ENCODE data around the gene IZUMO1.

The IZUMO1 gene

DNA sequence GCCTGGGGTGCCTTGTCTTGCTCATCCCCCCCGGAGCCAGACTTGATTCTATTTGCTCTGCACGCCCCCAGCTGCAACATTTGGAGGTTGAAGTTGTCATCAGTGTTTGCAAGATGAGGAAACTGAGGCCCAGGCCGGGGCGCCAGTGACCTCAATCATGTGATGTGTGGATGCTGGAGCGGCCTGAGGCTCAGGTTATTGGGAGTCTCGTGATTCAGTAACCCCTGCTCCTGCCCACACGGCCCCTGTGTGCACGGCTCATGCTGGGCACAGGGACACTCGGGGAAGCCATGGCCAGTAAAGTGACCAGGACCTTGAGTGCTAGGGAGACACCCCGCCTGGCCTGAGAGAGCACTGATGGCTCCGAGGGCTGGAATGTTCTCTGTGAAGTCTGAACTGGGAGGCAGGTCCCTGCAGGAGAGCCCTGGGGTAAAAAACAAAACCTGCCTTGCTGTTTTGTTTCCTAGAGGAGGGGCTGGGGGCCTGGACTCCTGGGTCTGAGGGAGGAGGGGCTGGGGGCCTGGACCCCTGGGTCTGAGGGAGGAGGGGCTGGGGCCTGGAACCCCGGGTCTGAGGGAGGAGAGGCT lies 10.5 kb upstream of the IZUMO1 start:
- no peak for DNase-seq (ENCODE audit: low read depth in 3 of 3)

GRCh38 chr19:48756686-48757085 lies 10.0 kb upstream of the IZUMO1 start:
- no peak for DNase-seq (ENCODE audit: low read depth in 3 of 3)

DNA sequence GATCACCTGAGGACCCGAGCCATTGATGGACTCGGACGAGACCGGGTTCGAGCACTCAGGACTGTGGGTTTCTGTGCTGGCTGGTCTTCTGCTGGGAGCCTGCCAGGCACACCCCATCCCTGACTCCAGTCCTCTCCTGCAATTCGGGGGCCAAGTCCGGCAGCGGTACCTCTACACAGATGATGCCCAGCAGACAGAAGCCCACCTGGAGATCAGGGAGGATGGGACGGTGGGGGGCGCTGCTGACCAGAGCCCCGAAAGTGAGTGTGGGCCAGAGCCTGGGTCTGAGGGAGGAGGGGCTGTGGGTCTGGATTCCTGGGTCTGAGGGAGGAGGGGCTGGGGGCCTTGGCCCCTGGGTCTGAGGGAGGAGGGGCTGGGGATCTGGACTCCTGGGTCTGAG lies 9.5 kb upstream of the IZUMO1 start:
- DNase-seq (ENCODE audit: low read depth in 3 of 3): no peak

DNA sequence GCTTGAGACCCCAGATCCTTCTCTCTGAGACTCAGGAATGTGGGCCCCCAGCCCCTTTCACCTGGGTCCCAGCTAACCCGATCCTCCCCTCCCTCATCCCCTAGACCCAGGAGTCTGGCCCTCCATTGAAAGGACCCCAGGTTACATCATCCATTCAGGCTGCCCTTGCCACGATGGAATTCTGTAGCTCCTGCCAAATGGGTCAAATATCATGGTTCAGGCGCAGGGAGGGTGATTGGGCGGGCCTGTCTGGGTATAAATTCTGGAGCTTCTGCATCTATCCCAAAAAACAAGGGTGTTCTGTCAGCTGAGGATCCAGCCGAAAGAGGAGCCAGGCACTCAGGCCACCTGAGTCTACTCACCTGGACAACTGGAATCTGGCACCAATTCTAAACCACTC lies 9.1 kb upstream of the IZUMO1 start:
- no peak for DNase-seq (ENCODE audit: low read depth in 3 of 3)

DNA sequence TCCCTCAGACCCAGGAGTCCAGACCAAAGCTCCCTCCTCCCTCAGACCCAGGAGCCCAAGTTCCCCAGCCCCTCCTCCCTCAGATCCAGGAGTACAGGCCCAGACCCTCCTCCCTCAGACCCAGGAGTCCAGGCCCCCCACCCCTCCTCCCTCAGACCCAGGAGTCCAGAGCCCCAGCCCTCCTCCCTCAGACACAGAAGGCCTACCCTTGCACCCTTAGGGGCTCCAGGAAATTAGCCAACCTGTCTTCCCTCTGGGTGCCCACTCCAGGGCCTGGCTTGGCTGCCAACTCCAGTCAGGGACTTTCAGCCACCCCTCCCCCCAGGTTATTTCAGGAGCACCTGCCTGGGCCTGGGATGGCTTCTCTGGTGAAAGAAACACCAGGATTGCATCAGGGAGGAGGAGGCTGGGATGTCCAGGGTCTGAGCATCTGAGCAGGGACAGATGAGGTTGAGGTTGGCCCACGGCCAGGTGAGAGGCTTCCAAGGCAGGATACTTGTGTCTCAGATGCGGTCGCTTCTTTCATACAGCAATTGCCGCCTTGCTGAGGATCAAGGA lies 8.5 kb upstream of the IZUMO1 start, which contains the start of gene FGF21:
Gene FGF21 (plus strand): TSS at position 441 of the 558 bp plus-strand sequence. CDS start 713 bp downstream, outside the sequence.
- DNase-seq (ENCODE audit: low read depth in 3 of 3): no peak

DNA sequence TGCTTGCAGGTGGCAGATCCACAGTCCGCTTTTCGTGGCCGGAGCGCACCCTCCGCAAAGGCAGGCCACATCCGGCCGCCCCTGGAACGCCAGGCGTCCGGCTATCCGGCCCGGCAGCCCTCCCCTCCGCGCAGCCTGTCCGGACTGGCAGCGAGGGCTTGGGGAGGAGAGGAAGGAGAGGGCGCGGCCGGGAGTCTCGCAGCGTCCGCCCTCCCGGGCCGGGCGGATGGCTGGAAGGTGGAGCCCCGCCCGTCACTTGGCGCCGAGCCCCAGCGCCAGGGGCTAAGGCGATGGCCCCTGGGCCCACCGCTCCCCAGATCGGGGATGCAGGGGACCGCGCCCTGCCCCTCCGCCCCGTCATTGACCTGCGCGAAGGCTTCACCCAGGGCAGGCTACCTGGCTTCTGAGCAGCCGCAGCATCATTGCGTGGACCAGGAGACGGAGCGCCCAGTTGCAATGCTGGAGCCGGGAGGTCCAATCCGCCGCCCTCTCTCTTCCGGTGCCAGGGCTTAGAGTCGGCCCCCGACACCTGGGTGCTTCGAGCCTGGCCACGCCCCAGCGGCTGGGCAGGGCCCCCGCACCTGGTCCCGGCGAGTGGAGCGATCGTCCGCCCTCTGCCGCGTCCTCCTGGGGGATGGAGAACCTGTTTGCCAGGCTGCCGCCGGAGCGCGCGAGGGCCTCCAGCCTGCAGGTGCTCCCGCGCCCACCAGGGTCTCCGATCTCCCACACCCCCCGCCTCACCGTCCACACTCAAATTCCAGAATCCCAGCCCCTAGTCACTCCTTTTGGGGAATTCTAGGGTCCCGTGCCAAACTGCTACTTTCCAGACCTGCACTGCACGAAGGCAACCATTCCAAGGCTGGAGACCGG lies 6.0 kb upstream of the IZUMO1 start, which contains the start of gene FUT1:
Gene FUT1 (minus strand): TSS at position 146 of the 870 bp plus-strand sequence. CDS start 1,360 bp downstream, outside the sequence.
- DNase-seq (ENCODE audit: low read depth in 3 of 3): no peak

GRCh38 chr19:48751845-48752495 lies 5.3 kb upstream of the IZUMO1 start:
- no peak for DNase-seq (ENCODE audit: low read depth in 3 of 3)

- DNase-seq (ENCODE audit: low read depth in 3 of 3): no peak
Observed at GRCh38 chr19:48750771-48751504, 4.2 kb upstream of the IZUMO1 start.

- DNase-seq (ENCODE audit: low read depth in 3 of 3): no peak
Observed at GRCh38 chr19:48750351-48750750, 3.6 kb upstream of the IZUMO1 start.

GRCh38 chr19:48749571-48750198 lies 3.0 kb upstream of the IZUMO1 start:
- DNase-seq (ENCODE audit: low read depth in 3 of 3): no peak

DNA sequence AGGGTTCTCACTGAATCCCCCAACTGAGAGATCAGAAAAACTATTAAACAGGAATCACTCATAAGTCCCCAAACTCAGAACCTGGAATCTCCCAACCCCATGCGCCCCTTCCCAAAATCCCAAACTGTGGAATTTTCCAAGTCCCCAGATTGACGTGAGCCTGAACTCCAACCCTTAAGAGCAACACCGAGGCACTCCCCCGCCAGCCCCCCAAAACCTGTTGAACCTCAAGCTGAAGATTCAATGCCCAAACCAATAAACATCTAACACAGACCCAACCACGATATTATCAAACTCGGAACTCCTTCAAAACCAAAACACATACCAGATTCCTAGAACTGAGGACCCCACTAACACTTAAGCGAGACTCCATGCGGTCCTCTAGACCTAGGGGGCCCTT lies 599 bp downstream of the IZUMO1 start:
- no peak for DNase-seq (ENCODE audit: low read depth in 3 of 3)

DNA sequence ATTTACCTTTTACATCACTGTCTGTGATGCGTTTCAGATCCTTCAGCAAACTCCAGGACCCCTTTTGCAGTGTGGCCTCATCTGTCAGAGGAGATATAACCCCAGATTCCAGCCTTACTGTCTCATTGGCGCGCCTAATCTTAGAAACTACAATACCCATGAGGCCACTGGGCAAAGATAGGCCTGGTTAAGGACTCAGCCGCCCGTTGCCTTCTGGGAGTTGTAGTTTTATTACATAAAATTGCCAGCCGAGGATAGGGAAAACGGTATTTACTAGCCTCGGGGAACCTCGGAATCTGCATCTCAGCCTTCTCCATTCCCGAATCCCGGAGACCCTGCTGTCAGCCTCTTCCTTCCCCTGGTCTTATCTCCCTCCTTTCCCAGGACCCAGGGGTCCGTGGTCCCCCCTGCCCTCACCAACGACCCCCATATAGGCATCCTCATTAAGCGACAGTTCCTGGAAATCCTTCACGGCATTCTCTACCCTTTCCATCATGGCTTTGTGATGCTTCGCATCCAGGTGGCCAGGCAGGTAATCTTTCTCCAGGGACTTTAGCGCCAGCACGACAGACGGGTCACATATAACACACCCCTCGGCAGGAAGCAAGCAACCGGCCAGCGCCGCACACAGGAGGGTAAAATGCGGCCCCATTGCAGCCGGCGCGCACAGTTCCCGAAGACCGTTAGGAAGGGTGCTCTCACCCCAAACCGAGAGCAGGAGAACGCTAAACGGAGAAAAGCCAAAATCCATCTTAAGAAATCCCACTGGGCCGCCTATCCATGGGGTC lies 1.3 kb downstream of the IZUMO1 start:
- no peak for DNase-seq (ENCODE audit: low read depth in 3 of 3)

DNA sequence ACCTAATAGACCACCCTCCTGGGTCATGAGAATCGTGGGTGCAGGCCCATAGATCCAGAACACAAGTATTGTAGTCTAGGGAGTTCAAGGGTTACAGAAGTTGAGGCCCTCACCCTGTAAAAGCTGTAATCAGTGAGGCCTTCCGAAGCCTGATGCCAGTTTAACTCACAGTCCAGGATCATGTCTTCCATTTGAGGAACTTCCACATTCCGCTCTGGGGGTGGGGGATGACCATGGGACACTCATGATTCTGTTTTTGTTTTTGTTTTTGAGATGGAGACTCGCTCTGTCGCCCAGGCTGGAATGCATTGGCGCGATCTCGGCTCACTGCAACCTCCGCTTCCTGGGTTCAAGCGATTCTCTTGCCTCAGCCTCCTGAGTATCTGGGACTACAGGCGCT lies 4.6 kb downstream of the IZUMO1 start:
- DNase-seq (ENCODE audit: low read depth in 3 of 3): no peak

DNA sequence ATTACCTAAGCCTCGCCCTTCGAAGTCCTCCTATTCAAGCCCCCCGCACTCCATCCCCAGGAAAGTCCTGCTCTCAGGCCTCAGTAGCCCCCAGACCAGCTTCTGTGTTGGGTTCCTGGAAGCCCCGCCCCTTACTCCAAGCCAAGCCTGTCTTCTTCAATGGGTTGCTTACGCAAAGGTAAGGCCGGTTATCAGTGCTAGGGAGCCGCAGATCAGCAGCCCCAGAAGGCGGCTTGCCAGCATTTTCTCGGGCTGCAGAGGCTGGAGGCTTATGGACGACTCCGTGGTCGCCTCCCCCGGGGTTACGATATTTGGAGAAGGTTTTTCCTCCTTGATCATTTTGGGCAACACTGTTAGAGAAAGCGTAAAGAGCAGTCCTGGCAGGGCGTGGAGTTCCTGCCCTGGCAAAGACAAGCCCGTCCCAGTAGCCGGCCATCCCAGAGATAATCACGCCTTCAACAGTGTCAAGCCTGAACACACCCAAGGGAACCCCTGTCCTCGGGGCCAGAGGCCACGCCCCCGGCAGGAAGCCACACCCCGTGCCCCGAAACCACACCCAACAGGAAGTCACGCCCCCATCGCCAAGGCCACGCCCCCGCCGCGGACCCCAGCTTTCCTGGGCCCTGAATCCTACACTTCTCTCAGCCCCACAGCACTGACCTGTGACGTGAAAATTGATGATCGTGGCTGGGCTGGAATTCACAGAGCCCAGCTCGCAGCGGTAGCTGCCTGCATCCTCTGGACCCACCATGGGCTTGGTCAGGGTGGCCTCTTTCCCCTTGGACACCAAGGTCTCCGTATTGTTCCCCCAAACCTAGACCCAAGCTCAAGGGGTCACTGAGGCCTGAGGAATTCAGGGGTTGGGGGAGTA lies 5.3 kb downstream of the IZUMO1 start:
- DNase-seq (ENCODE audit: low read depth in 3 of 3): no peak

DNA sequence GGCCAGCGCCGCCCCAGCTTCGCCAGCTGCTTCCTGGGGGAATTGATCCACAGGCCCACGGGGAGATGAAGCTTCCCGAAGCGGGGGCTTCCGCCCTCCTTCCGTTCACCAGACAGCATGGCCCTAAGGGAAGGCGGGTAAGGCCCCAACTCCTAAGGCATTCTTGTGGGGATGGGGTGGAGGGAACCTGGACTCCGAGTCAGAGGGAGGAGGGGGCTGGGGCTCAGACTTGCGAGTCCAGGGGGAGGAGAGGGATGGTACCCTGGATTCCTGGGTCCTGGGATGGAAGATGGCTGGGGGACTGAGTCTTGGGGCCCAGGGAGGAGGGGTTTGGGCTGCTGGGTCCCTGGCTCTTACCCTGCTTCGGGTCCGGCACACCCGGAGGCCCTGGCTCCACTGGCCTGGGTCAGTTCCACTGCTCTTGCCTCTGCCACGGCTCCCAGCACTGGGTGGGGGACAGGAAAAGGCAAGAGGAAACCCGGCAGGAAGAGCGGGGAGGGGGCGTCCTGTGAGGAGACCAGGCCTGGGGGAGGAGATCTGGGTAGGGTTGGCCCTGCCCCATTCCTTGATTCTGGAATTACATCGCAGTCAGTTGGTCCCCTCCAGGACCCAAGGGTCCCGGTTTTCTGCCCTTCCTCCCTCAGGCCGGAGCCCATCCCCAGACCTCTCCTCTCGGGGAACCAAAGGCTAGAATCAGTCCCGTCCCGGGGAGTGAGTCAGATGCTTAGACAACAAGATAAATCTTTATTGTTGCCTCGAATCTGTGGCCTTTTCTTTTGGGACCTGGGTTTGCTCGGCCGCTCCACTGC lies 6.3 kb downstream of the IZUMO1 start, which contains the start of gene RASIP1:
Gene RASIP1 (minus strand): TSS at position 447 of the 809 bp plus-strand sequence. CDS start 328 bp downstream, at position 119.
- no peak for DNase-seq (ENCODE audit: low read depth in 3 of 3)

DNA sequence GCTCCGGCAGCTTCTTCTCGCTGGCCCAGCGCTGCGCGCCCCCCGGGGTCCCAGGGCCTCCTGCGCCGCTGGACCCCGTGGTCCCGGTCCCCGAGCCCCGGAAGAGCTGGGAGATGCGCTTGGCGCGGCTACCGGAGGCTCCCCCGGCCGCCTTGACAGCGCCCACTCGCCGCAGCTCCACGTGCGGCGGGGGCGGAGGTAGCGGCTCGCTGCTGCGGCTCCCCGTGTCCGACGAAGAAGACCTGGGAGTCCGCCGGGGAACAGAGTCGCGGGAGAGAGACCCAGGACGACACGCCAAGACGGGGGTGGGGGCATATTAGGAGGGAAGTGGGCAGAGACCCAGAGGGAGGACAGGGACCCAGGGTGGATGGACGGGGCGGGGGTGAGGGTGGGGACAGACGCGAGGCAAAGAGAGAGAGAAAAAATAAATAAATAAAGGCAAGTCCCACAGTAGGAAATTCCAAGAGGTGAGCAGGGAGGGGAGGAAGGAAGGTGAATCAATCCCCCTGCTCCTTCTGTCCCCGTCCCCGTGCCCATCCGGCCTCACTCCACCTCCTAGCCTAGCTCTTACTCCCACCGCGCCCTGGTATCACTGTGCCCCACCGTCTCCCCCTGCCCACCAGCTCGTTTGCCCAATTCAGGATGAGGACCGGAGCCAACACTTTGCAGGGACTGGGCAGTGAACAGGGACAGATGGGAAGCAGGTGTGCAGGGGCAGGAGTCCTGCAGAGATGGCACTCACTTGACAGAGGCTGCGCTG lies 7.1 kb downstream of the IZUMO1 start:
- no peak for DNase-seq (ENCODE audit: low read depth in 3 of 3)

DNA sequence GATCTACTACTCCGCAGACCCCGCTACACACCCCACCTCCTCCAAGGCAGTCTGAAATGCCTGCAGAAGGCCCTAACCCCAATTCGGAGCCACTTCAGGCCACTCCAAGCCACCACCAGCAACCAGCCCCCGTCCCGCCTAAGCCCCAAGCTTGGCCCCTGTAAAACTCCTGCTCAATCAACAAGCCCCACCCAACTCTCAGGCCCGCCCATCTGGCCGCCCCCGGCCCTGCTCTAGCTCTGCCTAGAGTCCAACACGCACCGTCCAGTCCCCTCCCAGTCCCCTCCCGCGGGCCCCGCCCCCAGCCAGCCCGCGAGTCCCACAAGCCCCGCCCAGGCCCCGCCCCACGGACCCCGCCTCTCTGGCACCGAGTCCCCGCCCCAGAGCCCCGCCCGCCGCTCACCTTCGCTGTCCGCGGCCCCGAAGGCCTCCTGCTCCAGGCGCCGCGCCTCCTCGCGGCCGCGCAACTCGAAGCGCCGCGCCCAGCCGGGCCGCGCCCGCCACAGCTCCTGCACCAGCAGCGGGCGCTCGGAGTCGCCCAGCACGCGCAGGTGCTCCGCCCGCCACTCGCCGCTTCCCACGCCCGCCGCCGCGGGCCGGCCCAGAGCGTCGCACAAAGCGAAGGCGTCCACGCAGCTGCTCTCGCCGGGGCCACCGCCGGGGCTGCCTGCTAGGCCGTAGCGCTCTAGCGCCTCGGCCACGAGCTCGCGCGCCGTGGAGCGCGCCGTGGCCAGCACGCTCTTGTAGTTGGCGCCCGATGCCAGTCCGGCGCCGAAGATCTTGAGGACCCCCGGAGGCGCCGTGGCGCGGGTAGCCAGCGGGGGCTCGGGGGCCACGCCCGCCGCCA lies 7.9 kb downstream of the IZUMO1 start:
- DNase-seq (ENCODE audit: low read depth in 3 of 3): peak; percentile 85 to 93 (median 91)

Measured in stimulated activated CD4-positive, alpha-beta T cell treated with anti-CD3 and anti-CD28 coated beads, TNF-alpha, amount 100 ng/mL, for 4 hours (primary cell).